AG04450 (cell line): ENCODE results near the gene BCO2. TPM values are rescaled to one million over a fixed set of nuclear protein-coding genes. Genes with fewer than 3 reads are reported as not detected.
A peak's percentile ranks its signal among the peaks of the same experiment; 100 is the strongest.
"Not testable (repeated sequence)": the region's sequence is repeated elsewhere in the genome, so short reads cannot be mapped to it uniquely, and the experiment has no call there.

Experiments used
- CTCF ChIA-PET: fragments of 300-600, 350-600 bp; formaldehyde crosslinking; extraction: SDS; loops from one replicate; lab custom pipeline; 2022; ENCODE audit warnings: antibody characterized with exemption, inconsistent platforms; lab: Charles Lee
- POLR2A ChIA-PET: fragments of 350-600 bp; formaldehyde crosslinking; extraction: SDS; loops from one replicate; lab custom pipeline; 2021; ENCODE audit warnings: antibody characterized with exemption, inconsistent platforms; lab: Yijun Ruan, JAX
- DNase-seq: peaks from one replicate; pipeline ENCODE4 v3.0.0-alpha.2; 2011; ENCODE audit warnings: low read depth, low spot score
- H3K27ac ChIP-seq: one replicate; pipeline ENCODE4 v1.5.1; 2012; ENCODE audit warnings: low read depth, low read length, control low read depth
- H3K27me3 ChIP-seq: one replicate; pipeline ENCODE4 v1.6.0; 2012; ENCODE audit warnings: low read length; ENCODE audit not compliant: control insufficient read depth, insufficient read depth
- H3K4me3 ChIP-seq: 2 replicates; pipeline ENCODE4 v1.5.1; 2011; ENCODE audit warnings: mild to moderate bottlenecking, low read depth, low read length, control low read depth
- H3K9me3 ChIP-seq: 2 replicates; pipeline ENCODE4 v1.5.1; 2012; ENCODE audit warnings: low read length; ENCODE audit not compliant: control insufficient read depth, insufficient read depth
- CTCF ChIP-seq: IDR thresholded peaks from 2 replicates; pipeline ENCODE4 v1.5.1; 2011; ENCODE audit warnings: low read depth, low read length, control low read depth, inconsistent platforms
- polyA plus RNA-seq: library from polyadenylated mRNA; depleted of rRNA; stranded (reverse); fragments of >200 nt; gene quantifications from 2 replicates; pipeline ENCODE4 v1.2.3, GENCODE V29; 2011

BCO2 gene
- polyA plus RNA-seq, 1 experiment, result 1.3 TPM

- DNase-seq, result peak; percentile 96
- ChIA-PET CTCF (interaction anchor here (0.5 to 1.6 kb wide), 7 partner anchors 18 to 431 kb away, joined by 3 to 5 read pairs (median 3); partner anchors contain the start of gene BCO2), POLR2A (interaction anchor here (1.0 to 1.6 kb wide), 4 partner anchors 9 to 57 kb away, joined by 3 to 11 read pairs (median 7); no protein-coding TSS in a partner anchor)
- TF ChIP-seq CTCF, result no peak
- no peaks in the 10 kb centered on the region for H3K27me3 ChIP-seq
- H3K4me3 ChIP-seq, result no peak overlapping the region
- no peaks in the 10 kb centered on the region for H3K9me3 ChIP-seq
- H3K27ac ChIP-seq, result peak overlapping the region; percentile 84
Observed at GRCh38 chr11:112156956-112157766, 18.2 kb upstream of the BCO2 start.

- POLR2A ChIA-PET, result no interaction called here
- no peak overlapping the region for H3K27ac ChIP-seq
Observed at GRCh38 chr11:112159098-112160065, 15.9 kb upstream of the BCO2 start.

GRCh38 chr11:112160091-112160848, 15.0 kb upstream of the BCO2 start:
- Histone ChIP-seq H3K9me3 (no peaks in the 10 kb centered on the region), H3K27ac (no peak overlapping the region), H3K4me3 (no peak overlapping the region), H3K27me3 (no peaks in the 10 kb centered on the region)
- ChIA-PET POLR2A (no interaction called here), CTCF (interaction anchor here (2.0 kb wide), 1 partner anchor 15 kb away, joined by 9 read pairs; the partner anchor contains the start of gene BCO2)
- TF ChIP-seq CTCF, result no peak
- no peak for DNase-seq

More at GRCh38 chr11:112159098-112160065, 15.9 kb upstream of the BCO2 start:
- CTCF ChIA-PET, result interaction anchor here (1.0 to 2.0 kb wide), 3 partner anchors 16 to 47 kb away, joined by 3 to 9 read pairs (median 4); partner anchors contain the start of gene BCO2
- no peaks in the 10 kb centered on the region for H3K9me3 ChIP-seq
- H3K4me3 ChIP-seq, result no peak overlapping the region
- H3K27me3 ChIP-seq, result no peaks in the 10 kb centered on the region
- DNase-seq, result no peak
- no peak for TF ChIP-seq CTCF

- no peak for DNase-seq
- Histone ChIP-seq H3K4me3 (no peak overlapping the region), H3K9me3 (no peaks in the 10 kb centered on the region), H3K27me3 (no peaks in the 10 kb centered on the region), H3K27ac (no peak overlapping the region)
- POLR2A ChIA-PET, result no interaction called here
- TF ChIP-seq CTCF, result no peak
- CTCF ChIA-PET, result interaction anchor here (0.6 to 2.0 kb wide), 2 partner anchors 14 to 120 kb away, joined by 6 to 9 read pairs; partner anchors contain the start of gene BCO2
Observed at GRCh38 chr11:112161012-112161411, 14.3 kb upstream of the BCO2 start.

GRCh38 chr11:112162200-112162599, 13.1 kb upstream of the BCO2 start:
- DNase-seq, H3K27ac ChIP-seq, H3K9me3 ChIP-seq, H3K4me3 ChIP-seq, H3K27me3 ChIP-seq, POLR2A ChIA-PET: not testable (repeated sequence)
- CTCF ChIA-PET, result interaction anchor here (3.1 kb wide), 1 partner anchor 13 kb away, joined by 12 read pairs; the partner anchor contains the start of gene BCO2
